Caco-2 (cell line): ENCODE measurements around the gene LCMT2. TPM values are rescaled to one million over a fixed set of nuclear protein-coding genes. Genes with fewer than 3 reads are reported as not detected.
"Not testable (repeated sequence)": the region's sequence is repeated elsewhere in the genome, so short reads cannot be mapped to it uniquely, and the experiment has no call there.

Source experiments
- BruUV-seq: library from RNA; stranded (reverse); fragments of 400-500 nt; replicated peaks from 2 replicates; lab custom pipeline; 2021; lab: Mats Ljungman, UMichigan
- CTCF ChIA-PET: fragments of 300-600 bp; sonication (Branson Sonifier 250); formaldehyde crosslinking; loops from one replicate; lab custom pipeline; 2022; ENCODE audit warnings: antibody characterized with exemption; lab: Charles Lee
- POLR2A ChIA-PET: fragments of 300-600 bp; sonication (Branson Sonifier 250); formaldehyde crosslinking; loops from one replicate; lab custom pipeline; 2022; ENCODE audit warnings: antibody characterized with exemption; lab: Charles Lee
- DNase-seq, 2 experiments: peaks; one replicate each; pipeline versions ENCODE4 v3.0.0 to v3.0.0-alpha.2; 2020 to 2022
- H3K27me3 ChIP-seq: replicated peaks from 2 replicates; pipeline ENCODE4 v1.6.0; 2011; ENCODE audit warnings: low read length; ENCODE audit not compliant: control insufficient read depth, insufficient read depth
- H3K36me3 ChIP-seq: 2 replicates; pipeline ENCODE4 v1.5.1; 2011; ENCODE audit warnings: low read length; ENCODE audit not compliant: control insufficient read depth, insufficient read depth
- H3K4me1 ChIP-seq: fragments of 250-450 bp; sonication (Bioruptor Pico); 2 replicates; pipeline ENCODE4 v1.5.1; 2020; ENCODE audit warnings: mild to moderate bottlenecking
- H3K4me3 ChIP-seq: 2 replicates; pipeline ENCODE4 v1.5.1; 2011; ENCODE audit warnings: low read depth, mild to moderate bottlenecking, control low read depth, low read length
- H3K9me3 ChIP-seq: fragments of 250-450 bp; sonication (Bioruptor Pico); 2 replicates; pipeline ENCODE4 v1.5.1; 2020; ENCODE audit warnings: mild to moderate bottlenecking, moderate library complexity
- H3K27ac Mint-ChIP-seq: one replicate; pipeline ENCODE4 v1.8.0; 2022; ENCODE audit warnings: mixed read lengths; ENCODE audit not compliant: unreplicated experiment
- H3K27me3 Mint-ChIP-seq: one replicate; pipeline ENCODE4 v1.8.0; 2022; ENCODE audit warnings: mixed read lengths; ENCODE audit not compliant: insufficient read depth, unreplicated experiment
- H3K36me3 Mint-ChIP-seq: one replicate; pipeline ENCODE4 v1.8.0; 2022; ENCODE audit warnings: mild to moderate bottlenecking, mixed read lengths; ENCODE audit not compliant: insufficient read depth, unreplicated experiment
- H3K4me1 Mint-ChIP-seq: one replicate; pipeline ENCODE4 v1.8.0; 2022; ENCODE audit warnings: low read depth, mixed read lengths; ENCODE audit not compliant: unreplicated experiment
- H3K4me3 Mint-ChIP-seq: one replicate; pipeline ENCODE4 v1.8.0; 2022; ENCODE audit warnings: mild to moderate bottlenecking, moderate library complexity, mixed read lengths; ENCODE audit not compliant: unreplicated experiment
- H3K9me3 Mint-ChIP-seq: one replicate; pipeline ENCODE4 v1.8.0; 2022; ENCODE audit warnings: mixed read lengths; ENCODE audit not compliant: unreplicated experiment
- CTCF ChIP-seq, 2 experiments: fragments of 200-600 bp in 1 of 2; IDR thresholded peaks; 1 replicate in 1 of 2; 2 replicates in 1 of 2; pipeline versions ENCODE4 v1.5.1 to v1.8.0; 2011 to 2022; ENCODE audit warnings: antibody characterized with exemption in 1 of 2, control low read depth in 1 of 2, inconsistent platforms in 1 of 2, low read depth in 1 of 2, low read length in 1 of 2, mild to moderate bottlenecking in 1 of 2, moderate library complexity in 1 of 2; ENCODE audit not compliant: insufficient read depth in 1 of 2, severe bottlenecking in 1 of 2, unreplicated experiment in 1 of 2
- intact Hi-C: fragments of 100-400 bp; cut with micrococcal nuclease; formaldehyde crosslinking; loops from one replicate; pipeline ENCODE4 v1.10.0; 2022; ENCODE audit not compliant: unreplicated experiment
- total RNA-seq: library from RNA; stranded (reverse); gene quantifications from 2 replicates; pipeline ENCODE4 v1.2.3, GENCODE V29; 2022

The LCMT2 gene
- total RNA-seq, 1 experiment from 2014 or later: 7.9 TPM

- Histone ChIP-seq H3K27me3 (no peaks in the 10 kb centered on the region), H3K9me3 (no peaks in the 10 kb centered on the region), H3K36me3 (no peaks in the 10 kb centered on the region), H3K4me3 (no peak overlapping the region), H3K4me1 (peaks cover 2% of the 10 kb centered on the region)
- CTCF ChIA-PET: no interaction called here
- H3K4me1 Mint-ChIP-seq: peaks cover 5% of the 10 kb centered on the region
- no peaks in the 10 kb centered on the region for H3K36me3 Mint-ChIP-seq
- no peak overlapping the region for H3K4me3 Mint-ChIP-seq
- H3K27me3 Mint-ChIP-seq: peaks cover 4% of the 10 kb centered on the region
- H3K27ac Mint-ChIP-seq: no peak overlapping the region
- H3K9me3 Mint-ChIP-seq: no peaks in the 10 kb centered on the region
- POLR2A ChIA-PET: no interaction called here
- BruUV-seq: no TSS peak
- intact Hi-C loops: no loop called here
- no peak for TF ChIP-seq CTCF (IDR thresholded peaks at IDR 0.05; ENCODE audit: insufficient read depth in 1 of 2, low read depth in 1 of 2, low read length in 1 of 2, severe bottlenecking in 1 of 2, unreplicated experiment in 1 of 2)
- DNase-seq: no peak
Measured at GRCh38 chr15:43294091-43294706, 36.2 kb downstream of the LCMT2 start.

GRCh38 chr15:43293432-43293831 lies 36.9 kb downstream of the LCMT2 start:
- DNase-seq: no peak
- intact Hi-C loops: no loop called here
- Mint-ChIP-seq H3K4me3 (no peak overlapping the region), H3K27ac (no peak overlapping the region), H3K4me1 (no peaks in the 10 kb centered on the region), H3K9me3 (no peaks in the 10 kb centered on the region), H3K36me3 (no peaks in the 10 kb centered on the region), H3K27me3 (peaks cover 4% of the 10 kb centered on the region)
- Histone ChIP-seq H3K4me3 (no peak overlapping the region), H3K36me3 (no peaks in the 10 kb centered on the region), H3K9me3 (no peaks in the 10 kb centered on the region), H3K4me1 (no peaks in the 10 kb centered on the region), H3K27me3 (no peaks in the 10 kb centered on the region)
- ChIA-PET CTCF (no interaction called here), POLR2A (no interaction called here)
- TF ChIP-seq CTCF (IDR thresholded peaks at IDR 0.05; ENCODE audit: insufficient read depth in 1 of 2, low read depth in 1 of 2, low read length in 1 of 2, severe bottlenecking in 1 of 2, unreplicated experiment in 1 of 2): no peak
- BruUV-seq: no TSS peak

- H3K4me1 ChIP-seq: no peaks in the 10 kb centered on the region
- H3K36me3 ChIP-seq: no peaks in the 10 kb centered on the region
- Mint-ChIP-seq H3K9me3 (no peaks in the 10 kb centered on the region), H3K4me1 (no peaks in the 10 kb centered on the region), H3K27ac (no peak overlapping the region), H3K27me3 (peaks cover 7% of the 10 kb centered on the region), H3K4me3 (no peak overlapping the region), H3K36me3 (no peaks in the 10 kb centered on the region)
- no peak overlapping the region for H3K4me3 ChIP-seq
- H3K27me3 ChIP-seq: no peaks in the 10 kb centered on the region
- BruUV-seq: no TSS peak
- H3K9me3 ChIP-seq: no peaks in the 10 kb centered on the region
- TF ChIP-seq CTCF (IDR thresholded peaks at IDR 0.05; ENCODE audit: insufficient read depth in 1 of 2, low read depth in 1 of 2, low read length in 1 of 2, severe bottlenecking in 1 of 2, unreplicated experiment in 1 of 2): no peak
- ChIA-PET CTCF (no interaction called here), POLR2A (no interaction called here)
- intact Hi-C loops: no loop called here
- no peak for DNase-seq
Measured at GRCh38 chr15:43292375-43293078, 37.8 kb downstream of the LCMT2 start.

- POLR2A ChIA-PET, H3K36me3 Mint-ChIP-seq, H3K4me3 Mint-ChIP-seq, H3K27me3 ChIP-seq, H3K4me1 Mint-ChIP-seq, H3K9me3 Mint-ChIP-seq, H3K9me3 ChIP-seq, CTCF ChIA-PET, H3K36me3 ChIP-seq, H3K4me1 ChIP-seq, H3K4me3 ChIP-seq, DNase-seq, BruUV-seq, H3K27me3 Mint-ChIP-seq, H3K27ac Mint-ChIP-seq: not testable (repeated sequence)
- intact Hi-C loops: loop anchor here (5.0 kb wide), 2 partner anchors 82 to 587 kb away; no protein-coding TSS in a partner anchor
Measured at GRCh38 chr15:43289656-43290055, 40.7 kb downstream of the LCMT2 start.
